H54 (cell line): Measurements from ENCODE around the gene ARID5B.

Experiments
- DNase-seq: peaks from one replicate; pipeline ENCODE4 v3.0.0; 2011; ENCODE audit warnings: low spot score, mixed read lengths; ENCODE audit not compliant: insufficient read length
- FAIRE-seq: peaks from 3 replicates; lab custom pipeline; 2011; peaks lifted over from hg19 to GRCh38; lab: Jason Lieb, UNC
- POLR2A ChIP-seq: IDR thresholded peaks from 2 replicates; pipeline ENCODE4 v1.6.1; 2011; ENCODE audit warnings: low read depth, mild to moderate bottlenecking, low read length

Gene ARID5B

DNA sequence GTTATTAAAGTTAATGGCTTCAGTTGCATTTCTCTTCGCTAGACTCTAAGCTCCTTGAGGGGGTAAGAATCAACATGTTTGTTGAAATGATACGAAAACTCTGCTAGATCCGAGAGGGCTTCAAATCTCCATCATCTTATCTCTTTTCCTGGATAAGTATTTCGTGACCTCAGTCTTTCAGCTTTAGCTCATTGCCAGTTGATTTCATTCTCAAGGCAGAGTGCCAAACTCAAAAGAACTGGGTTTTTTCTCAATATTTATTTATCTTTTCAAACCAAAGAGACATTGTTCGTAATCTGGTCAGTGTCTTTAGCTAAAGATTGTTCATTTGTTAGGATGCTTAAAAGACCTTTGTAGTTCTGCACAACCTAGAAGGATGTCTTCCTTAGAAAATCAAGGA lies 108.9 kb downstream of the ARID5B start:
- no peak for TF ChIP-seq POLR2A
- FAIRE-seq (no peak), DNase-seq (no peak)

- no peak for TF ChIP-seq POLR2A
- no peak for DNase-seq
- no peak for FAIRE-seq
Measured at GRCh38 chr10:62011558-62011957, 110.1 kb downstream of the ARID5B start.

DNA sequence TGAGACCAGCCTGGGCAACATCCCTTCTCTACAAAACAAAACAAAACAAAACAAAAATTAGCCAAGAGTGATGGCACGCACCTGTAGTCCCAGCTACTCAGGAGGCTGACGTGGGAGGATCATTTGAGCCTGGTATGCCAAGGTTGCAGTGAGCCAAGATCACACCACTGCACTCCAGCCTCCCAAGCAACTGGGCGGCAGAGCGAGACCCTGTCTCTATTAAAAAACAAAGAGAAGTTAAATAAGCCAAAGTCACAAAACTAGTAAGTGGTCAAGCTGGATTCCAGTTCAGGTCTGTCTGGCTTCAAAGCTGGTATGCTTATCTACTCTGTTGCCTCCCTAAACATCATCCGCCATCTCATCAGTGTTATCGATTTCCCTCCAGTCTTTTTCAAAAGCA lies 110.8 kb downstream of the ARID5B start:
- FAIRE-seq (no peak), DNase-seq (no peak)
- no peak for TF ChIP-seq POLR2A

DNA sequence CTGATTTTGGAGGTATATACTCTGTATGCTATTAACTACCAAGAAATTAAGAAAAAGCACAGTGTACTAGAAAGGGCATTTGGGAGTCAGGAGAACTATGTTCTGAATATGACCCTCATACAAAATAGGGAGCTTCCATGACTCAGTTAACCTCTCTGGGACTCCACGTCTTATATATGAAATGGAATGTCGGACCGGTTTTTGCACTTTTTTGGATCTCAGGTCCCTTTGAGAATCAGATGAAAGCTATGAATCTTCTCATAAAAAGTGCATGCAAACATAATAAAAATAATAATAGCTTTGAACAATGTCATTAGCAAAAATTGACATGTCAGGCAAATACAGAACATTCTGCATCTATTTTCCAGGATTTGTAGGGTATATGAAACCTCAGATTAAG lies 113.0 kb downstream of the ARID5B start:
- FAIRE-seq, result no peak
- no peak for DNase-seq
- no peak for TF ChIP-seq POLR2A

GRCh38 chr10:62015994-62016393 lies 114.5 kb downstream of the ARID5B start:
- TF ChIP-seq POLR2A, result no peak
- FAIRE-seq (no peak), DNase-seq (no peak)

- DNase-seq, result no peak
- no peak for FAIRE-seq
- no peak for TF ChIP-seq POLR2A
Measured at GRCh38 chr10:62016623-62017490, 115.4 kb downstream of the ARID5B start.

- DNase-seq (no peak), FAIRE-seq (no peak)
- no peak for TF ChIP-seq POLR2A
Measured at GRCh38 chr10:62017491-62017870, 116.0 kb downstream of the ARID5B start.

GRCh38 chr10:62018131-62018911 lies 116.8 kb downstream of the ARID5B start:
- no peak for FAIRE-seq
- DNase-seq, result no peak
- TF ChIP-seq POLR2A, result no peak

DNA sequence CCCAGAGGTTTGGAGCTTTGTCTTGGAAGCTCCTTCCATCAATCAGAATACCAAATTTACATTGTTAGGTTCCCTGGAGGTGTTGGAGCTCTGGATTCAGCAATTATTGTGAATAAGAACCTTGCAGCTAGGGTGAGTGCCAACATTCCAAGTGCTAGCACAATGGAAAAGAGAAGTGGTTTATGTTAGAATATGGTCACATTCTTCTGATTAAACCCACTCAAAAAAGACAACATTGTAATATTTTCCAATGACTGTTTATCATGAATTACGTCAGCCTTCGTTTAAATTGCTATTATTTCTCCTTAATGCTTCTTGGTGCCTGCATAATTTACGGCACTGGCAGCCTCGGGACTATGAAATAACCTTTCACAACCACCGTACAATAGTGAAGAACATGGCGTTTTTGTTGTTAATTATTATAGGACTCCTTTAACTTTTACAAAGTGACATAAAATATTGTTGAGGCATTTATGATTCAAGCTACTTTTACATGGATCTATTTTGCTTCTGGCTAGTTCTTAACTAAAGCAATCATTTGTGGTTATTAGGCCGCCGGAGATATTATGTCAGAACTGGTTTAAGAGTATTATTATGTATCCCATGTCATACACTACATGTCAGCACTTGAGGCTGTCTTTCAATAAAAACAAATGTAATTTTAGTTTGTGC lies 117.7 kb downstream of the ARID5B start:
- DNase-seq (no peak), FAIRE-seq (no peak)
- no peak for TF ChIP-seq POLR2A

- no peak for FAIRE-seq
- no peak for DNase-seq
- TF ChIP-seq POLR2A, result no peak
Measured at GRCh38 chr10:62019685-62020359, 118.3 kb downstream of the ARID5B start.

DNA sequence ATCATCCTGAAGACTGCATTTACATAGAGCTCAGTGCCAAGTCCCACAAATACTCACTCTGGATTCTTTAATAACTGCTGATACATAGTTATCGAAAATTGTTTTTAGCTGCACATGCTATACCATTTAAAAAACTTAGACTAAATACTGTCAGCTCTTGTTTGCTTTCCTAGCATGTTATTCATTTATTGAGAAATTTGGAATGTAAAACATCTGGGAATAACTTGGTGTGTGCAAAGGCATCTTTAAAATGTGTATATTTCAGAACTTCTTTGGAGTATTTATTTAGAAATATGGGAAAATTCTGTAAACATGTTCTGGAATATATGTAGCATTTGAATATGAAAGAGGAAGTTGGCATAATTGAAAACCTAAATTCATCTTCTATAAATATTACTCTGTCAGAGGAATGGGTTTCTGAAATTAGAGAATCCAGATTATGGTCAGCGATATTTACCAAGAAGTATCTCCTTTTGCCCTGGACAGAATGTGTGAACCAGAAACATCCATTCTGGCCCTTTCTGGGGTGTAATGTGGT lies 119.7 kb downstream of the ARID5B start:
- FAIRE-seq (no peak), DNase-seq (no peak)
- TF ChIP-seq POLR2A, result no peak

DNA sequence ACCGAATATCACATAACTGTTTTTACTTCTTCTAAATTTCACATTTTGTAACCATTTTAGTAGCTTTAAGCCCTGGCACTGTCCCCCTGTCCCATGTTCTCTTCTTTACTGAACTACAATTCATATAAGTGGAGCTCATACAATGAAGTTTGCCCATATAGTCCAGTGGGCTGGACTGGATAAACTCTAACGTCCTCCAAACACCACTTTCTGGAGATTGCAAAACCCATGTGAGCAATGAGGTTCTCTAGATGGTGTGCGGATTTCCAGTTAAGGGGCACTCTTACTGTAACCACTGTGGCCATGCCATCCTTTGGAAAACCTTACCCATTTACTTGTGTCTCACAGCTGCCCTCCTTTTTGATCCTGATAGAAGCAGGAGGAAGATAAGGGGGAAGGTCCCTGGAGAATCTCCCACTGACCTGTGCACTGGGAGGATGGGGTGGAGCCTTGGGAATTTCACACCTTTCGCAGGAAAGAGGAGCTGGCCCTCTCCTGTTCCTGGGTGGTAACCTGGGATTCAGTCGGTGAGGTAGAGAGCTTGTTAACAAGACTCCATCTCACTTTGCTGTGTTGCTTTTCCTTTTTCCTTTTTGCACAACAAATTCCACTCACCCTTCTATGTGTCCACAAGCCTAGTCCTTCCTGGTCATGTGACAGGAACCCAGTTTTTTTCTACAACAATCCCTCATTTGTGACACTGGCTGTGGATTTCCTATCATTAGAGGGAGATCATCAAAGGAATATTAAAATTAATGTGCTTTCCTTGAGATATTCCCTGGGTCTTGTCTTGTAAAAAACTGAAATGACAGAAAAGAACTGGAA lies 120.7 kb downstream of the ARID5B start:
- DNase-seq (no peak), FAIRE-seq (peak; percentile 6)
- TF ChIP-seq POLR2A, result no peak
